ENCODE measurements around the gene USP47. TPM values are rescaled to one million over a fixed set of nuclear protein-coding genes. Genes with fewer than 3 reads are reported as not detected.

The USP47 gene
- total and polyA plus RNA-seq, 7 donors = 31.3 to 132 (median 78.9) TPM

DNA sequence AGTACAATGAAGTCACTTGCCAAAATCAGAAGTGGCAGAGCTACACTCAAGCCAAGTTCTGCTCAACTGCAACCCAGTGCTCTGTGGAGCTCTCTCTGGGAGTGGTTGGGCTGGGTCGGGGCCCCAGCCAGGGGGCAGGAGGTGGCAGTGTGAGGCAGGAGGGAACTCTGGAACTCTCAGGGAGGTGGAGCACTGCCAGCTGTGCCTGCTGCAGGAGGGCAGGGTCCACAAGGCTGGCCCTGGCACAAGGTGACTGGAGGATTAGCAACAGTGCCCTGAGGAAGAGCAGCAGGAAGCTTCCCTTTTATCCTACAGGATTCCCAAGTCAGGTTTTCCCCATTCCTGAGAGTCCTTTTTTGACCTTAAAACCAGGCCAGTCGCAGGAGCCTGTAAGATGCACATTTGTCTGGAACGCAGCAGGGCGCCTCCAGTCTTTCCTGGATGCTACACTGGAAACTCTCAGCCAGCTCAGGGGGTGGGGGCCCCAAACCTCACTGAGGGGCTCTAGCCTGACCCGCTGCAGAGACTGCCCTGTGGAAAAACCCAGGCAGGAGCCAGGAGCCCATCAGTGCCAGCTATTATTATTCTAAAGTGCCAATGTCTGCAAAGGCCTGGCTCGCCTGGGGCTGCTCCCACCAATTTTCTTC, 134.8 kb downstream of the USP47 start:
- Histone ChIP-seq H3K4me3 (no peak overlapping the region), H3K27ac (peak overlapping the region; percentile 56), H3K9me3 (no peaks in the 10 kb centered on the region), H3K4me1 (peaks cover 33% of the 10 kb centered on the region), H3K36me3 (ENCODE audit: insufficient read depth in 1 of 2, low read depth in 1 of 2) (no peaks in the 10 kb centered on the region), H3K27me3 (ENCODE audit: insufficient read depth in 3 of 3, low read length in 2 of 3) (no peaks in the 10 kb centered on the region)
- 53 to 59% (median 54%) methylated on average over 6 of the region's 6 CpGs for WGBS, 3 donors
- no peak for ATAC-seq
- intact Hi-C loops (cut with DNase I) = no loop called here
- DNase-seq = peak in 1 of 2 donors; percentile 43
- TF ChIP-seq, protein P1, sequence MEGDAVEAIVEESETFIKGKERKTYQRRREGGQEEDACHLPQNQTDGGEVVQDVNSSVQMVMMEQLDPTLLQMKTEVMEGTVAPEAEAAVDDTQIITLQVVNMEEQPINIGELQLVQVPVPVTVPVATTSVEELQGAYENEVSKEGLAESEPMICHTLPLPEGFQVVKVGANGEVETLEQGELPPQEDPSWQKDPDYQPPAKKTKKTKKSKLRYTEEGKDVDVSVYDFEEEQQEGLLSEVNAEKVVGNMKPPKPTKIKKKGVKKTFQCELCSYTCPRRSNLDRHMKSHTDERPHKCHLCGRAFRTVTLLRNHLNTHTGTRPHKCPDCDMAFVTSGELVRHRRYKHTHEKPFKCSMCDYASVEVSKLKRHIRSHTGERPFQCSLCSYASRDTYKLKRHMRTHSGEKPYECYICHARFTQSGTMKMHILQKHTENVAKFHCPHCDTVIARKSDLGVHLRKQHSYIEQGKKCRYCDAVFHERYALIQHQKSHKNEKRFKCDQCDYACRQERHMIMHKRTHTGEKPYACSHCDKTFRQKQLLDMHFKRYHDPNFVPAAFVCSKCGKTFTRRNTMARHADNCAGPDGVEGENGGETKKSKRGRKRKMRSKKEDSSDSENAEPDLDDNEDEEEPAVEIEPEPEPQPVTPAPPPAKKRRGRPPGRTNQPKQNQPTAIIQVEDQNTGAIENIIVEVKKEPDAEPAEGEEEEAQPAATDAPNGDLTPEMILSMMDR (IDR thresholded peaks at IDR 0.05) = no peak

DNA sequence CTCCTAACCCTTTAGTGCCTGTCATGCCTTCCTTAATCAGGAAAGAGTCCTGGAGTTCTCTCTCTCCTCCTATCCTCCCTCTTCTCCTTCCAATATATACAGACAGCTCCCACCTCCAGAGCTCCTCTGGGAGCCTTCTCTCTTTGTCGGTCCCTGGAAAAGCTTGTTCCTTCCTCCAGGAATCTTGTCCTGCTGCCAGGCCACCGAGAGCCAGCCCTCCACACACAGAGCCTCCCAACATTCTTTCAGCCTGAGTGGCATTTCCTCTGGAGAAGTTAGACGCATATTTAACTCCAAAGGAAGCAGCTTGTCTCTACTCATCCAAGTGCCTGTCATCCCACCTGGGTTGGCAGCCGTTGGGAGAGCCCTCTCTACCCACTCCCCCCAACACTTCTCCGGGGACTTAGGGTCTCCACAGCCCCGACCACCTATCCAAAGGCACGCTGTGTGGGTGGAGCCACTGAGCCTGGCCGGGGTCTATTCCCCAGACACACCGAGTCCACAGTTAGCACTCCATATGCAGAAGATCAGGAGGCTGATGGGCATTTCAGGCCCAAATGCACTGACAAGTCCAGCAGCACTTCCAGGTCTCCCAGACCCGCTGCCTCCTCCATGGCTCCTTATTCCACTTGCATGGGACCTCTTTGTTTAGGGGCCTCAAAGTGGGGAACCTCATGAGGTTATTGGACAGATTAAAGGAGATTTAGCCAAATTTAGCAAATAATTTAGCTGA, 135.6 kb downstream of the USP47 start:
- ATAC-seq (peak in 3 of 4 donors; percentile 22 to 58 (median 24)), DNase-seq (peak; percentile 72 to 76)
- Histone ChIP-seq H3K27me3 (ENCODE audit: insufficient read depth in 3 of 3, low read length in 2 of 3) (no peaks in the 10 kb centered on the region), H3K4me1 (peaks cover 33% of the 10 kb centered on the region), H3K36me3 (ENCODE audit: insufficient read depth in 1 of 2, low read depth in 1 of 2) (no peaks in the 10 kb centered on the region), H3K4me3 (no peak overlapping the region), H3K9me3 (no peaks in the 10 kb centered on the region), H3K27ac (peak overlapping the region; percentile 56)
- TF ChIP-seq, protein P1 (IDR thresholded peaks at IDR 0.05) = no peak
- 30 to 35% (median 33%) methylated on average over 10 of the region's 10 CpGs for whole genome bisulfite sequencing, 3 donors
- intact Hi-C loops (cut with DNase I) = no loop called here

DNA sequence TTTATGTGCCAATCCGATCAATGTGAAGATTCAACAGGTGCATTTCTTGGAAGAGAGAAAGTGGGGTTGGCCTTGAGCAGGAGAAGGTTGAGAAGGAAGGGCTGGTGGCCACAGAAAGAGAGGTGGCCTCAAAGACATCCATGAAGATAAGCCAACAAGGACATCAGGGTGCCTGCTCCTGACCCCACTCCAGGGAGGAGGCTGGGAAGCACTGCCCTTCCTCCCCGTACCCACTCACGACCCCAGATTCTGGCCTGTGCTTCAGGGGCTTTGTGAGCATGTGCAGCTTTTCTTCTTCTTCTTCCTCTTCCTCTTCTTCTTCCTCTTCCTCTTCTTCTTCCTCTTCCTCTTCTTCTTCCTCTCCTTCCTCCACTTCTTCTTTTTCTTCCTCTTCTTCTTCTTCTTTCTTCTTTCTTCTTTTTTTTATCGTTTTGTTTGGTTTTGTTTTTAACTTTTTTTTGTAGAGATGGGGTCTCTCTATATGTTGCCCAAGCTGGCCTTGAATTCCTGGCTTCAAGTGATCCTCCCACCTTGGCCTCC, 136.4 kb downstream of the USP47 start:
- intact Hi-C loops (cut with DNase I) = no loop called here
- H3K9me3 ChIP-seq = no peaks in the 10 kb centered on the region
- H3K27me3 ChIP-seq (ENCODE audit: insufficient read depth in 3 of 3, low read length in 2 of 3) = no peaks in the 10 kb centered on the region
- H3K4me1 ChIP-seq = peaks cover 26% of the 10 kb centered on the region
- H3K27ac ChIP-seq = peak overlapping the region; percentile 56
- no peak overlapping the region for H3K4me3 ChIP-seq
- ATAC-seq = no peak
- TF ChIP-seq, protein P1 (IDR thresholded peaks at IDR 0.05) = no peak
- WGBS, 3 donors = 82 to 93% (median 84%) methylated on average over 4 of the region's 4 CpGs
- no peaks in the 10 kb centered on the region for H3K36me3 ChIP-seq (ENCODE audit: insufficient read depth in 1 of 2, low read depth in 1 of 2)
- peak in 1 of 2 donors; percentile 35 for DNase-seq

DNA sequence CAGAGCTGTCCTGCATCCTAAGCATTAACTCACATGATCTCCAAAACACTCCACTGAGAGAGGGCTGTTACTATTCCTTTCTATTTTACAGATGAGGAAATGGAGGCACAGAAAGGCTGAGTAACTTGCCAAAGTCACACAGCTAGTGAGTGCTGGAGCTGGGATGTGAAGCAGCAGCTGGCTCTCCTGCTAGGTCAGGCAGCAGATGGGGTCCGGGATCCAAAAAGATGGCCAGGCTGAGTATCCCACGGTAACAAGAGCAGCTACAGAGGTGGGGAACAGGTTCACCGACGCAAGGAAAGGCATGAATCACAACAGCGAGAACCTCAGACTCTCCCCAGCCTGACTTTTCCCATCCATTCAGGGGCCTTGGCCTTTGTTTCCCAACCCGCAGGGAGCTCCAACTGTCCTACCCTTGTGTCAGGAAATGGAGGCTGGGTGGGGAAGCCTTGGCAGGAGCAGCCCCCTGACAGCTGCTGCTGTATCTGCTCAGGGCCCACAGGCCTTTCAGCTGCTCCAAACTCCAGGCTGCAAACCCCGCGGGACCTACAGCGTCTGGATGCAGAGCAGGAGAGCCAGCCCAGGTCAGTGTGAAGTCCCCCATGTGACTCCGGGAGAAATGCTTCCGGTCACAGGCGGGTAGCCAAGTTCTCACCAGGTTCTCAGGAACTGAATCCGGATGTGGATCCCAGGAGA, 137.2 kb downstream of the USP47 start:
- DNase-seq = peak; percentile 80 to 90
- peak; percentile 56 to 75 (median 69) for ATAC-seq
- H3K27ac ChIP-seq = peak overlapping the region; percentile 56
- WGBS, 3 donors = 12 to 37% (median 16%) methylated on average over 13 of the region's 13 CpGs
- no peak overlapping the region for H3K4me3 ChIP-seq
- no peaks in the 10 kb centered on the region for H3K27me3 ChIP-seq (ENCODE audit: insufficient read depth in 3 of 3, low read length in 2 of 3)
- H3K9me3 ChIP-seq = no peaks in the 10 kb centered on the region
- intact Hi-C loops (cut with DNase I) = no loop called here
- peaks cover 20% of the 10 kb centered on the region for H3K4me1 ChIP-seq
- TF ChIP-seq, protein P1 (IDR thresholded peaks at IDR 0.05) = no peak
- H3K36me3 ChIP-seq (ENCODE audit: insufficient read depth in 1 of 2, low read depth in 1 of 2) = no peaks in the 10 kb centered on the region

Data from psoas muscle (tissue), 8 donors.